CD4-positive, CD25-positive, alpha-beta regulatory T cell (primary cell): ENCODE results near the gene PARP8. TPM values are rescaled to one million over a fixed set of nuclear protein-coding genes. Genes with fewer than 3 reads are reported as not detected.
"Not testable (repeated sequence)": the region's sequence is repeated elsewhere in the genome, so short reads cannot be mapped to it uniquely, and the experiment has no call there.

Experiments
- ATAC-seq, 2 donors: fragments of 150-1000 bp; cut with Tn5 transposase; one replicate each; pipeline ENCODE4 v1.10.0; 2021; ENCODE audit warnings: low read depth in 2 of 2, moderate number of reproducible peaks in 2 of 2, moderate library complexity in 1 of 2
- DNase-seq, 3 donors: peaks; one replicate each; pipeline versions ENCODE4 v3.0.0 to v3.0.0-alpha.2; 2012 to 2022; ENCODE audit warnings: mixed read lengths in 1 of 3
- H3K27ac ChIP-seq: one replicate; pipeline ENCODE4 v1.7.0; 2013; ENCODE audit warnings: mild to moderate bottlenecking, low read length; ENCODE audit not compliant: insufficient read depth, poor library complexity, severe bottlenecking
- H3K27me3 ChIP-seq: one replicate; pipeline ENCODE4 v1.7.0; 2013; ENCODE audit warnings: low read length; ENCODE audit not compliant: control insufficient read depth, insufficient read depth
- H3K36me3 ChIP-seq: one replicate; pipeline ENCODE4 v1.7.0; 2013; ENCODE audit warnings: mild to moderate bottlenecking, low read length, moderate library complexity; ENCODE audit not compliant: control insufficient read depth, insufficient read depth
- H3K4me1 ChIP-seq: 2 replicates; pipeline ENCODE4 v1.7.0; 2013; ENCODE audit warnings: mild to moderate bottlenecking, low read length; ENCODE audit not compliant: insufficient read depth, control insufficient read depth, poor library complexity, severe bottlenecking
- H3K4me3 ChIP-seq: one replicate; pipeline ENCODE4 v1.7.0; 2013; ENCODE audit warnings: low read depth, mild to moderate bottlenecking, low read length, moderate library complexity
- H3K9me3 ChIP-seq, 2 experiments: 1 replicate in 1 of 2; 2 replicates in 1 of 2; pipeline ENCODE4 v1.7.0; 2013; ENCODE audit warnings: low read length in 2 of 2, mild to moderate bottlenecking in 1 of 2, moderate library complexity in 1 of 2; ENCODE audit not compliant: control insufficient read depth in 2 of 2
- H3K27ac Mint-ChIP-seq, 3 donors: one replicate each; pipeline ENCODE4 v1.8.0; 2020 to 2022; ENCODE audit warnings: mild to moderate bottlenecking in 3 of 3, mixed read lengths in 3 of 3, moderate library complexity in 2 of 3
- H3K27me3 Mint-ChIP-seq: one replicate; pipeline ENCODE4 v1.8.0; 2022; ENCODE audit warnings: mild to moderate bottlenecking, mixed read lengths
- H3K36me3 Mint-ChIP-seq: one replicate; pipeline ENCODE4 v1.8.0; 2020; ENCODE audit warnings: mixed read lengths
- H3K4me1 Mint-ChIP-seq, 4 donors: one replicate each; pipeline ENCODE4 v1.8.0; 2020 to 2022; ENCODE audit warnings: mixed read lengths in 4 of 4, mild to moderate bottlenecking in 1 of 4
- H3K4me3 Mint-ChIP-seq, 4 donors: one replicate each; pipeline ENCODE4 v1.8.0; 2020 to 2022; ENCODE audit warnings: mild to moderate bottlenecking in 4 of 4, mixed read lengths in 4 of 4, moderate library complexity in 3 of 4
- H3K9me3 Mint-ChIP-seq, 7 donors: one replicate each; pipeline ENCODE4 v1.8.0; 2020 to 2022; ENCODE audit warnings: mixed read lengths in 7 of 7, mild to moderate bottlenecking in 3 of 7, moderate library complexity in 2 of 7
- polyA plus RNA-seq, 4 donors: library from polyadenylated mRNA; unstranded; fragments of 300-500 nt; fragmentation: Illumina TruSeq; gene quantifications; one replicate each; pipeline ENCODE4 v1.2.3, GENCODE V29; 2021
- total RNA-seq: library from RNA; stranded (reverse); gene quantifications from one replicate; pipeline ENCODE4 v1.2.3, GENCODE V29; 2022

The PARP8 gene
- total and polyA plus RNA-seq, 5 donors from 2014 or later, result 45.0 to 217 (median 56.0) TPM

DNA sequence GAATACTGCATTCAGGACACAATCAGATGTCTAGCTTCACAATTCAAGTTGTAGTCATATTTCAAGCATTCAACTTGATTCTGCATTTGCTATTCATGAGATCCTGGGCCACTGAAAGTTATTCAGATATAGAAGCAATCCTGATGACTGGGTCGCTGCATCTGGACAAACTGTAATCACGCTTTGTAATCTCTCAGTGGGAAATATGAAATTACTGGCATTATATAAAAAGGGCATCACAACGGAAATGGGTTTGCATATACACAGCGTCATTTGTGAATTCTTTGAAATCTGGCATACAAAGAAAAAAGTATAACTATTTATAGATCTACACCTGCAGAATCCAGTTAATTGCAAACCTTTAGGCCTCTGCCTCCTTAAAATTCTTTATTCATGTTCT is 102.2 kb downstream of the PARP8 start:
- no peak overlapping the region for H3K4me3 Mint-ChIP-seq
- H3K36me3 Mint-ChIP-seq, result peaks cover 54% of the 10 kb centered on the region
- Histone ChIP-seq H3K4me1 (peaks cover 3% of the 10 kb centered on the region), H3K36me3 (peaks cover 41% of the 10 kb centered on the region), H3K27ac (no peak overlapping the region), H3K27me3 (no peaks in the 10 kb centered on the region), H3K9me3 (peaks cover 0 to 2% of the 10 kb centered on the region in 2 experiments), H3K4me3 (no peak overlapping the region)
- ATAC-seq (no peak), DNase-seq (no peak)
- peaks cover 18 to 23% (median 20%) of the 10 kb centered on the region in 4 donors for H3K4me1 Mint-ChIP-seq
- H3K27ac Mint-ChIP-seq, result no peak overlapping the region
- peaks cover 0 to 7% (median 1%) of the 10 kb centered on the region in 7 donors for H3K9me3 Mint-ChIP-seq
- H3K27me3 Mint-ChIP-seq, result no peaks in the 10 kb centered on the region

DNA sequence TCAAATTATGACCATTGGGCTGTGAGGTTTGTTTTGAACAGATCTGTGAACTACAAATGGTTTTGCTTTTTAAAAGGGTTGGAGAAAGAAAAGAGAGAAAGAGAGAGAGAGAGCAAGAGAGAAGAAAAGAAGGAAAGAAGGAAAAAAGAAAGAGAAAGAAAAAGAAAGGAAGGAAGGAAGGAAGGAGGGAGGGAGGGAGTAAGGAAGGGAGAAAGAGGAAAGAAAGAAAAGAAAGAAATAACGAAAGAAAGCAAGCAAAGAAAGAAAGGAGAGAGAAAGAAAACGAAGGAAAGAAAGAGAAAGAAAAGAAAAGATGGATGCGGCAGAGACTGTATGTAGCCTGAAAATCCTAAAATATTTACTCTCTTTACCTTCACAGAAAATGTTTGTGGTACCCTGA is 104.0 kb downstream of the PARP8 start:
- Histone ChIP-seq H3K9me3 (peaks cover 0 to 2% of the 10 kb centered on the region in 2 experiments), H3K36me3 (peaks cover 35% of the 10 kb centered on the region), H3K27me3 (no peaks in the 10 kb centered on the region), H3K4me3 (no peak overlapping the region), H3K4me1 (peaks cover 3% of the 10 kb centered on the region), H3K27ac (no peak overlapping the region)
- ATAC-seq, result no peak
- Mint-ChIP-seq H3K4me3 (no peak overlapping the region), H3K36me3 (peaks cover 61% of the 10 kb centered on the region), H3K9me3 (peaks cover 0 to 8% (median 1%) of the 10 kb centered on the region in 7 donors), H3K27me3 (no peaks in the 10 kb centered on the region), H3K4me1 (peaks cover 16 to 20% (median 18%) of the 10 kb centered on the region in 4 donors), H3K27ac (no peak overlapping the region)
- DNase-seq, result no peak

DNA sequence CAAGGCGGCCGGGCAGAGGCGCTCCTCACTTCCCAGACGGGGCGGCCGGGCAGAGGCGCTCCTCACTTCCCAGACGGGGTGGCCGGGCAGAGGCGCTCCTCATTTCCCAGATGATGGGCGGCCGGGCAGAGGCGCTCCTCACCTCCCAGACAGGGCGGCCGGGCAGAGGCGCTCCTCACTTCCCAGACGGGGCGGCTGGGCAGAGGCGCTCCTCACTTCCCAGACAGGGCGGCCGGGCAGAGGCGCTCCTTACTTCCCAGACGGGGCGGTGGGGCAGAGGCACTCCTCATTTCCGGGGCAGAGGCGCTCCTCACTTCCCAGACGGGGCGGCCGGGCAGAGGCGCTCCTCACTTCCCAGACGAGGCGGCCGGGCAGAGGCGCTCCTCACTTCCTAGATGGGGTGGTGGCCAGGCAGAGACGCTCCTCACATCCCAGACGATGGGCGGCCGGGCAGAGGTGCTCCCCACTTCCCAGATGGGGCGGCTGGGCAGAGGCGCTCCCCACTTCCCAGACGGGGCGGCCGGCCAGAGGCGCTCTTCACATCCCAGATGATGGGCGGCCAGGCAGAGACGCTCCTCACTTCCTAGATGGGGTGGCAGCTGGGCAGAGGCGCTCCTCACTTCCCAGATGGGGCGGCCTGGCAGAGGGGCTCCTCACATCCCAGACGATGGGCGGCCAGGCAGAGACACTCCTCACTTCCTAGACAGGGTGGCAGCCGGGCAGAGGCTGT is 108.2 kb downstream of the PARP8 start:
- not testable (repeated sequence) for H3K27ac ChIP-seq, H3K27me3 Mint-ChIP-seq, H3K4me3 ChIP-seq, H3K27ac Mint-ChIP-seq, H3K4me1 ChIP-seq, ATAC-seq, H3K9me3 Mint-ChIP-seq, DNase-seq, H3K27me3 ChIP-seq, H3K9me3 ChIP-seq
- Mint-ChIP-seq H3K36me3 (peaks cover 54% of the 10 kb centered on the region), H3K4me3 (peak overlapping the region in 1 of 4 donors; percentile 22), H3K4me1 (peaks cover 10 to 24% (median 13%) of the 10 kb centered on the region in 4 donors)
- H3K36me3 ChIP-seq, result peaks cover 47% of the 10 kb centered on the region

DNA sequence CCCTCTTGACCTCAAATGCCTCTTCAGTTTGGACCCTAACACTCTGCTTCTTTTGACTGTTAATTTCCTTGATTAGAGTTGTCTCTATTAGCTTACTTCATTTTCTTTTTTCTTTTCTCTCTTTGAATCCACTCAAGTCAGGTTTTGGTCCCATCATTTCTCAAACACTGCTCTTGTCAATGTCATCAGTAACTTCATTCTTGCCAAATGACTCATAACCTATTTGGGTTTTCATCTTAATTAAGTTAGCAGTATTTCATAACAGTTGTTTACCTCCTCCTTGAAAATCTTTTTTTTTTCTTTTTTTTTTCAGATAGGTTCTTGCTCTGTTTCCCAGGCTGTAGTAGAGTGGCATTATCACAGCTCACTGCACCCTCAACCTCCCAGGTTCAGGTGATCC is 119.6 kb downstream of the PARP8 start:
- H3K4me1 Mint-ChIP-seq, result peaks cover 6 to 30% (median 20%) of the 10 kb centered on the region in 4 donors

DNA sequence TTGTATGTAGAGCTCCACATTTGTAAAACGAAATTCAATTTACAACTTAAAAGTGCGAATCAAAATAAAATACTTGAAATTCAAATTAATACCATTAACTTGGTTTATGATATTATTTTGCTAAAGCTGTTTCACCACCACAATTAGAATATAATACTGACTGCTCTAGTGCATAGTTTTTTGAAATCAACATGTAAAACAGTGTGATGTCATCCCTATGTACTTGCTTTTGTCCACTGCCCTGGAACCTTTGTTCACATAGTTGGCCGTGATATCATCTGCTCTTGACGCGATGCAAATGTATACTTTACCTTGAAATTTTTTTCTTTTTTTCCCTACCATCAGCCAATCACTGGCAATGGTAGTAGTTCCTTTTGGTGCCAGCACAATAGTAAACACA is 125.4 kb downstream of the PARP8 start:
- DNase-seq (no peak), ATAC-seq (no peak)
- peaks cover 44% of the 10 kb centered on the region for H3K36me3 Mint-ChIP-seq
- no peaks in the 10 kb centered on the region for H3K9me3 Mint-ChIP-seq
- no peaks in the 10 kb centered on the region for H3K27me3 ChIP-seq
- peaks cover 78% of the 10 kb centered on the region for H3K36me3 ChIP-seq
- no peaks in the 10 kb centered on the region for H3K9me3 ChIP-seq
- no peaks in the 10 kb centered on the region for H3K27me3 Mint-ChIP-seq
- no peak overlapping the region for H3K4me3 Mint-ChIP-seq
- peaks cover 6 to 13% (median 7%) of the 10 kb centered on the region in 4 donors for H3K4me1 Mint-ChIP-seq
- H3K4me1 ChIP-seq, result no peaks in the 10 kb centered on the region
- no peak overlapping the region for H3K4me3 ChIP-seq
- H3K27ac Mint-ChIP-seq, result no peak overlapping the region
- no peak overlapping the region for H3K27ac ChIP-seq

More for the DNA sequence above, 119.6 kb downstream of the PARP8 start:
- no peaks in the 10 kb centered on the region for H3K27me3 Mint-ChIP-seq
- Histone ChIP-seq H3K36me3 (peaks cover 51% of the 10 kb centered on the region), H3K27ac (no peak overlapping the region), H3K27me3 (no peaks in the 10 kb centered on the region), H3K9me3 (no peaks in the 10 kb centered on the region), H3K4me3 (no peak overlapping the region), H3K4me1 (no peaks in the 10 kb centered on the region)
- no peak overlapping the region for H3K27ac Mint-ChIP-seq
- H3K36me3 Mint-ChIP-seq, result peaks cover 51% of the 10 kb centered on the region
- no peak overlapping the region for H3K4me3 Mint-ChIP-seq
- ATAC-seq, result no peak
- no peak for DNase-seq
- H3K9me3 Mint-ChIP-seq, result peaks cover 0 to 1% (median 0%) of the 10 kb centered on the region in 7 donors

DNA sequence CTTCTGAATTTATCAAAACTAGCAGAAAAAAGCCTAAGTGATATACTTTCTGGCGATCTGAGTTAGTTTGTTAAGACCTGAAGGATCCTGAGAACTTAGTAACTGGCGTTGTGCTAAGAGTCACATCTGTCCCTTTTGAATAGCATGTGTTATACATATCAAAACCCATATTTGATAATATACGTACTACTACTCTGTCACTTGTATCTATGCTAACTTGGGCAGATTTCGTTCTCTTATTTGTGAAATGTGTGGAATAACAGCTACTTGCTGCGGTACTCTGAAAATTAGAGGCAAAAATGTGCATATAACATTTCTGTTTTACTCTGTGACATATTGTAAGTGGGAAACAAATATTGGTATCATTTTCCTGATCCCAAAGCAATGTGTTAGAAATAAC is 126.4 kb downstream of the PARP8 start:
- Histone ChIP-seq H3K9me3 (no peaks in the 10 kb centered on the region), H3K27me3 (no peaks in the 10 kb centered on the region), H3K4me1 (no peaks in the 10 kb centered on the region), H3K36me3 (peaks cover 84% of the 10 kb centered on the region), H3K27ac (no peak overlapping the region), H3K4me3 (no peak overlapping the region)
- peaks cover 0 to 2% (median 0%) of the 10 kb centered on the region in 7 donors for H3K9me3 Mint-ChIP-seq
- H3K27me3 Mint-ChIP-seq, result no peaks in the 10 kb centered on the region
- DNase-seq (no peak), ATAC-seq (no peak)
- H3K27ac Mint-ChIP-seq, result no peak overlapping the region
- peaks cover 1 to 6% (median 3%) of the 10 kb centered on the region in 4 donors for H3K4me1 Mint-ChIP-seq
- peaks cover 44% of the 10 kb centered on the region for H3K36me3 Mint-ChIP-seq
- H3K4me3 Mint-ChIP-seq, result no peak overlapping the region

DNA sequence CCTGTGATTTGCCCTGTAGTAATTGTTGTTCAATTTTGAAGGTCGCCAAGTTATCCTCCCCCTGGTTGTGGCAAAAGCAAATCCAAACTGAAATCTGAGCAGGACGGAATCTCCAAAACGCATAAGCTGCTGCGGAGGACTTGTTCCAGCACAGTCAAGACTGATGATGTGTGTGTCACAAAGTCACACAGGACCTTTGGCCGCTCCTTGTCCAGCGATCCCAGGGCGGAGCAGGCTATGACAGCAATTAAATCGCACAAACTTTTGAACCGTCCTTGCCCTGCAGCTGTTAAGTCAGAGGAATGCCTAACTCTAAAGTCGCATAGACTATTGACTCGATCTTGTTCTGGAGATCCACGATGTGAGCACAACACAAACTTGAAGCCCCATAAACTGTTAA is 128.4 kb downstream of the PARP8 start:
- Histone ChIP-seq H3K4me3 (no peak overlapping the region), H3K9me3 (no peaks in the 10 kb centered on the region), H3K27me3 (no peaks in the 10 kb centered on the region), H3K27ac (no peak overlapping the region), H3K36me3 (peaks cover 78% of the 10 kb centered on the region), H3K4me1 (no peaks in the 10 kb centered on the region)
- peaks cover 0 to 6% (median 0%) of the 10 kb centered on the region in 7 donors for H3K9me3 Mint-ChIP-seq
- DNase-seq (no peak), ATAC-seq (no peak)
- H3K27ac Mint-ChIP-seq, result no peak overlapping the region
- H3K36me3 Mint-ChIP-seq, result peaks cover 52% of the 10 kb centered on the region
- no peaks in the 10 kb centered on the region for H3K27me3 Mint-ChIP-seq
- no peak overlapping the region for H3K4me3 Mint-ChIP-seq
- H3K4me1 Mint-ChIP-seq, result peaks cover 2 to 13% (median 6%) of the 10 kb centered on the region in 4 donors

DNA sequence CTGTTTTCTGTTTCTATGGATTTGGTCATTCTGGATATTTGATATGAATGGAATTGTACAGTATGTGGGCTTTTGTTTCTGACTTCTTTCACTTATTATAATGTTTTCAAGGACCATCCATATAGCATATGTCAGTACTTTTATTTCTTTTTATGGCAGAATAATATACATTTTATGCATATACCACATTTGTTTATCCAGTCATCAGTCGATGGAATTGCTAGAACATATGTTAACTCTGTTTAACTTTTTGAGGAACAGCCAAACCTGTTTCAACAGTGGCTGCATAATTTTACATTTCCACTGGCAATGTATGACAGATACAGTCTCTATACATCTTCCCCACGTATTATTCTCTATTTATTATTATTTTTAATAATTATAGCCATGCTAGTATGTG is 131.6 kb downstream of the PARP8 start:
- Histone ChIP-seq H3K27ac (no peak overlapping the region), H3K4me1 (no peaks in the 10 kb centered on the region), H3K36me3 (peaks cover 75% of the 10 kb centered on the region), H3K9me3 (peaks cover 8 to 11% of the 10 kb centered on the region in 2 experiments), H3K27me3 (no peaks in the 10 kb centered on the region), H3K4me3 (no peak overlapping the region)
- Mint-ChIP-seq H3K27ac (no peak overlapping the region), H3K4me3 (no peak overlapping the region), H3K36me3 (peaks cover 52% of the 10 kb centered on the region), H3K27me3 (no peaks in the 10 kb centered on the region), H3K9me3 (peaks cover 0 to 20% (median 5%) of the 10 kb centered on the region in 7 donors), H3K4me1 (peaks cover 0 to 15% (median 7%) of the 10 kb centered on the region in 4 donors)
- no peak for ATAC-seq
- no peak for DNase-seq
